Loucy (cell line): ENCODE results near the gene FAM131C.
"Not testable (repeated sequence)": the region's sequence is repeated elsewhere in the genome, so short reads cannot be mapped to it uniquely, and the experiment has no call there.

ENCODE experiments used
- CTCF ChIP-seq: fragments of 200-600 bp; sonication (generic); conservative IDR thresholded peaks from 2 replicates; pipeline ENCODE4 v1.5.1; 2014; ENCODE audit warnings: mild to moderate bottlenecking, antibody characterized with exemption, low read length
- EZH2phosphoT487 ChIP-seq: fragments of 200-600 bp; IDR thresholded peaks from 2 replicates; pipeline ENCODE4 v1.6.1; 2018; ENCODE audit warnings: antibody characterized with exemption, mild to moderate bottlenecking, moderate library complexity, borderline replicate concordance

- not testable (repeated sequence) for TF ChIP-seq CTCF, EZH2phosphoT487
These were observed 21.5 kb downstream of the FAM131C start for GRCh38 chr1:16051949-16052348.
